Measurements from ENCODE around the gene GAREM2.

GRCh38 chr2:26193578-26194231, 20.8 kb downstream of the GAREM2 start:
- TF ChIP-seq EZH2 (IDR thresholded peaks at IDR 0.05; ENCODE audit: insufficient read depth, low read length) (no peak), CTCF (IDR thresholded peaks at IDR 0.05; ENCODE audit: insufficient read depth, low read depth, low read length) (no peak)
